Gastroesophageal sphincter (tissue), 4 donors: ENCODE results near the gene TPI1. TPM values are rescaled to one million over a fixed set of nuclear protein-coding genes. Genes with fewer than 3 reads are reported as not detected.
"Not testable (repeated sequence)": the region's sequence is repeated elsewhere in the genome, so short reads cannot be mapped to it uniquely, and the experiment has no call there.

Source experiments
- ATAC-seq: fragments of 150-250 bp; one replicate; pipeline ENCODE4 v1.9.1; 2016; ENCODE audit warnings: mild to moderate bottlenecking, moderate library complexity
- H3K27ac ChIP-seq, 4 donors: fragments of 200-600 bp; sonication (generic) in 3 of 4; 1 replicate in 3 of 4; 2 replicates in 1 of 4; pipeline ENCODE4 v1.5.1; 2016 to 2019
- H3K27me3 ChIP-seq: fragments of 200-600 bp; sonication (generic); one replicate; pipeline ENCODE4 v1.5.1; 2019
- H3K36me3 ChIP-seq, 2 donors: fragments of 200-600 bp; sonication (generic); one replicate each; pipeline ENCODE4 v1.5.1; 2019; ENCODE audit warnings: control low read depth in 1 of 2
- H3K4me1 ChIP-seq, 3 donors: fragments of 200-600 bp; sonication (generic); 1 replicate in 2 of 3; 2 replicates in 1 of 3; pipeline ENCODE4 v1.5.1; 2016 to 2019; ENCODE audit warnings: control low read depth in 2 of 3
- H3K4me3 ChIP-seq, 2 donors: fragments of 200-600 bp; sonication (generic); one replicate each; pipeline ENCODE4 v1.5.1; 2019; ENCODE audit warnings: mild to moderate bottlenecking in 1 of 2, moderate library complexity in 1 of 2
- H3K9me3 ChIP-seq, 3 donors: fragments of 200-600 bp; sonication (generic); one replicate each; pipeline ENCODE4 v1.5.1; 2017 to 2019; ENCODE audit warnings: control low read depth in 2 of 3
- EP300 ChIP-seq: sonication (generic); formaldehyde crosslinking; IDR thresholded peaks from one replicate; pipeline ENCODE4 v1.6.1; 2017; ENCODE audit warnings: antibody characterized with exemption, mild to moderate bottlenecking
- POLR2A ChIP-seq, 2 donors: fragments of 450-650 bp; IDR thresholded peaks; one replicate each; pipeline ENCODE4 v1.6.1; 2017; ENCODE audit warnings: antibody characterized with exemption in 2 of 2, mild to moderate bottlenecking in 2 of 2, moderate library complexity in 1 of 2
- POLR2AphosphoS5 ChIP-seq: sonication (generic); formaldehyde crosslinking; IDR thresholded peaks from one replicate; pipeline ENCODE4 v1.6.1; 2017; ENCODE audit warnings: antibody characterized with exemption
- WGBS, 2 donors: methylation state at CpG; one replicate each; pipeline ENCODE4 v1.1.5; 2018; ENCODE audit warnings: low coverage in 1 of 2; 5-methylcytosine and 5-hydroxymethylcytosine counted together
- total RNA-seq, 4 donors: library from RNA; depleted of rRNA; stranded (reverse); fragments of >200 nt; gene quantifications; one replicate each; pipeline ENCODE4 v1.1.0, GENCODE V29; 2016
- TF ChIP-seq, protein P1 (sequence below), 4 experiments: fragments of 200-600 bp in 2 of 4; fragments of 450-650 bp in 2 of 4; sonication (generic) in 1 of 4; IDR thresholded peaks; one replicate each; pipeline ENCODE4 v1.5.1; 2017 to 2019; ENCODE audit warnings: antibody characterized with exemption in 4 of 4, mild to moderate bottlenecking in 2 of 4, moderate library complexity in 2 of 4

TPI1 gene
- total RNA-seq, 4 donors from 2014 or later, result 324 to 473 (median 392) TPM

DNA sequence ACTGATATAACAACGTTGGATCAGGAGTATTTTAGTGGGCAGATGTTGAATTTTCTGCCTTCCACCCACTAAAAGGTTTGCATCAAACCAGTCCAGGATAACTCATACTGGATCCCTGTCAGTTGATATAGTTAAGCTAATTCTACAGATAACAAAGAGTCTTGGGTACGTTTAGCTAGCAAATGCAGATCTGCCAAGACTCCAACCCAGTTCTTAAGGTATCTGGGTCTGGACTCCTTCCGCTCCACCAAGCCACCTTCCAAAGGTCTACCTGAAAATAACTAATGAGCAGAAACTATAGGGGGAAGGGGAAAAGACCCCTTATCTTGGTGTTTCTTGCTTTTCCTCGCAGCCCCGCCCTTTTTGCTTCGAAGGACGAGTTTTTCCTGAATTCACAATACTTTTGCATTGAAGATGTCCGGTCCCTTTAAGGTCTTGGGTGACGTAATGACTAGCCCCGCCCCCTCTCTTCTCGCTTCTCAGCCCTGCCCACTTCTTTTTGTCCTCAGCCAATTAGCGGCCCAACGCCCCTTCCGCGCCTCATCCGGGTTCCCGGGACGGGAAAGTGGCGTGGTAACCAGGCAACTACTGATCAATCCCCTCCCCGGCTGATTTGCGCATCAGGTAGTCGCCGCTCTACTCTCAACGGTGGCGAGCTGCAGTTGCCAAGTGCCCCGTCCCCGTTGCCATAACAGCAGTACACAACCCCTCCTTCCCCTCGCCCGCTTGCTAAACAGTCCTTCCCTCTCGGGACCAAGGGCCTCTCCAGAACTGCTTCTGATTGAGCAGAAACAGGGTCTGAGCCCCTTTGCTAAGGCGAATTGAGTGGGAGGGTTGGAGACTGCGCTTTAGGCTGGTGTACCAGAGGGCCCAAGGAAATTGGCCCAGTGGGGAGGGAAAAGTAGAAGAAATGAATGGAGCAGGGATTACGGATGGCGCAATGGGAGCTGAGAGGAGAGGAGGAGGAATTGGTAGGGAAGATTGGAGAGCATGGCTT is 37.2 kb downstream of the TPI1 start, which contains the start of gene LRRC23:
TSS of gene LRRC23 (plus strand) at position 543 of the 997 bp plus-strand sequence. CDS start 812 bp downstream, outside the sequence.
- ATAC-seq, result peak; percentile 98
- Histone ChIP-seq H3K9me3 (no peaks in the 10 kb centered on the region), H3K36me3 (peaks cover 0 to 24% of the 10 kb centered on the region in 2 donors), H3K27ac (peak within 1 kb of the TSS; percentile 48 to 88 (median 80)), H3K27me3 (no peaks in the 10 kb centered on the region), H3K4me3 (peak within 1 kb of the TSS; percentile 73 to 89), H3K4me1 (peaks cover 0 to 16% (median 3%) of the 10 kb centered on the region in 3 donors)
- WGBS, 2 donors, result 6 to 10% methylated on average over 16 to 24 of the region's 34 CpGs
- TF ChIP-seq POLR2A (IDR thresholded peaks at IDR 0.05), result peak; percentile 21 to 47
- peak; percentile 63 for TF ChIP-seq POLR2AphosphoS5
- TF ChIP-seq, protein P1, sequence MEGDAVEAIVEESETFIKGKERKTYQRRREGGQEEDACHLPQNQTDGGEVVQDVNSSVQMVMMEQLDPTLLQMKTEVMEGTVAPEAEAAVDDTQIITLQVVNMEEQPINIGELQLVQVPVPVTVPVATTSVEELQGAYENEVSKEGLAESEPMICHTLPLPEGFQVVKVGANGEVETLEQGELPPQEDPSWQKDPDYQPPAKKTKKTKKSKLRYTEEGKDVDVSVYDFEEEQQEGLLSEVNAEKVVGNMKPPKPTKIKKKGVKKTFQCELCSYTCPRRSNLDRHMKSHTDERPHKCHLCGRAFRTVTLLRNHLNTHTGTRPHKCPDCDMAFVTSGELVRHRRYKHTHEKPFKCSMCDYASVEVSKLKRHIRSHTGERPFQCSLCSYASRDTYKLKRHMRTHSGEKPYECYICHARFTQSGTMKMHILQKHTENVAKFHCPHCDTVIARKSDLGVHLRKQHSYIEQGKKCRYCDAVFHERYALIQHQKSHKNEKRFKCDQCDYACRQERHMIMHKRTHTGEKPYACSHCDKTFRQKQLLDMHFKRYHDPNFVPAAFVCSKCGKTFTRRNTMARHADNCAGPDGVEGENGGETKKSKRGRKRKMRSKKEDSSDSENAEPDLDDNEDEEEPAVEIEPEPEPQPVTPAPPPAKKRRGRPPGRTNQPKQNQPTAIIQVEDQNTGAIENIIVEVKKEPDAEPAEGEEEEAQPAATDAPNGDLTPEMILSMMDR (IDR thresholded peaks at IDR 0.05), result no peak
- no peak for TF ChIP-seq EP300

DNA sequence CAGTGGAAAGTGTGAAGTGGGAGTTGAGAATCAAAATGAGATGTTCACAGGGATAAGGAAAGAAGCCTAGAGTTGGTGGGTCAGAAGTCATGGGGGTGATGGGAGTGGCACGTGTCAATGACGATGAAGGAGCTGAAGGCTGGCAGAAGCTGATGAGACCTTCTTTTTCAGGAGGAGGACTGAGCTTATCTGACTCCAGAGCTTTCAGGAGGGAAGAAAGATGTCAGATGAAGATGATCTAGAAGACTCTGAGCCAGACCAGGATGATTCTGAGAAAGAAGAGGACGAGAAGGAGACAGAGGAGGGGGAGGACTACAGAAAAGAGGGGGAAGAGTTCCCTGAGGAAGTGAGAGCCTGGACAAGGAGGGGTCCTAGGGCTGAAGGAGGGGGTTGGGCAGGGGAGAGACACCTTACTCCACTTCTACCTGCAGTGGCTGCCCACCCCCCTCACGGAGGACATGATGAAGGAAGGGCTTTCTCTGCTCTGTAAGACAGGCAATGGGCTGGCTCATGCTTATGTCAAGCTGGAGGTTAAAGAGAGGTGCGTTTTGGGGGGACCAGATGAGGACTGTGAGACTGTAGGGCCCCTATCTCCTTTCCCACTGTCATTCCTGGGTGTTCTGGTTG is 38.2 kb downstream of the TPI1 start:
- Histone ChIP-seq H3K4me3 (peak overlapping the region in 1 of 2 donors; percentile 73), H3K27me3 (no peaks in the 10 kb centered on the region), H3K36me3 (peaks cover 0 to 24% of the 10 kb centered on the region in 2 donors), H3K27ac (peak overlapping the region in 3 of 4 donors; percentile 77 to 88 (median 84)), H3K4me1 (peaks cover 0 to 16% (median 3%) of the 10 kb centered on the region in 3 donors), H3K9me3 (no peaks in the 10 kb centered on the region)
- WGBS, 2 donors, result 61 to 73% methylated on average over 2 to 4 of the region's 5 CpGs
- no peak for TF ChIP-seq POLR2AphosphoS5
- no peak for TF ChIP-seq EP300
- no peak for ATAC-seq

GRCh38 chr12:6908141-6908540 is 40.8 kb downstream of the TPI1 start:
- H3K4me1 ChIP-seq, result peaks cover 0 to 16% (median 3%) of the 10 kb centered on the region in 3 donors
- peaks cover 0 to 24% of the 10 kb centered on the region in 2 donors for H3K36me3 ChIP-seq
- not testable (repeated sequence) for H3K9me3 ChIP-seq, H3K4me3 ChIP-seq, H3K27ac ChIP-seq, ATAC-seq, H3K27me3 ChIP-seq
- WGBS, 2 donors, result 100% methylated on average over 1 of the region's 11 CpGs; no CpG with 5 or more reads in 1 of the 2 donors

GRCh38 chr12:6909421-6910145 is 42.3 kb downstream of the TPI1 start:
- H3K27ac ChIP-seq, result no peak overlapping the region
- TF ChIP-seq, protein P1 (IDR thresholded peaks at IDR 0.05), result no peak
- TF ChIP-seq POLR2AphosphoS5, result no peak
- TF ChIP-seq EP300, result no peak
- no peak for TF ChIP-seq POLR2A (IDR thresholded peaks at IDR 0.05)
- peaks cover 0 to 21% (median 4%) of the 10 kb centered on the region in 3 donors for H3K4me1 ChIP-seq
- H3K27me3 ChIP-seq, result no peaks in the 10 kb centered on the region
- no peak for ATAC-seq
- H3K36me3 ChIP-seq, result peaks cover 0 to 24% of the 10 kb centered on the region in 2 donors
- H3K4me3 ChIP-seq, result no peak overlapping the region
- WGBS, 2 donors, result 88 to 100% methylated on average over 2 to 3 of the region's 4 CpGs
- no peaks in the 10 kb centered on the region for H3K9me3 ChIP-seq

GRCh38 chr12:6912164-6912935 is 45.0 kb downstream of the TPI1 start:
- ATAC-seq, result no peak
- Histone ChIP-seq H3K4me3 (no peak overlapping the region), H3K27ac (no peak overlapping the region), H3K4me1 (peaks cover 0 to 31% (median 15%) of the 10 kb centered on the region in 3 donors), H3K36me3 (peaks cover 0 to 21% of the 10 kb centered on the region in 2 donors), H3K27me3 (no peaks in the 10 kb centered on the region), H3K9me3 (no peaks in the 10 kb centered on the region)
- TF ChIP-seq POLR2A (IDR thresholded peaks at IDR 0.05), result no peak
- TF ChIP-seq, protein P1 (IDR thresholded peaks at IDR 0.05), result no peak
- no peak for TF ChIP-seq EP300
- TF ChIP-seq POLR2AphosphoS5, result no peak
- 87 to 88% methylated on average over 7 to 8 of the region's 15 CpGs for WGBS, 2 donors
